Brain microvascular endothelial cell (primary cell): ENCODE results near the gene HNRNPL.
A peak's percentile ranks its signal among the peaks of the same experiment; 100 is the strongest.
"Not testable (repeated sequence)": the region's sequence is repeated elsewhere in the genome, so short reads cannot be mapped to it uniquely, and the experiment has no call there.

Experiments
- DNase-seq: peaks from one replicate; pipeline ENCODE4 v3.0.0-alpha.2; 2020
- H3K27ac ChIP-seq: fragments of 250-450 bp; sonication (Bioruptor Pico); 2 replicates; pipeline ENCODE4 v1.5.1; 2020; ENCODE audit warnings: mild to moderate bottlenecking, moderate library complexity
- H3K27me3 ChIP-seq: fragments of 250-450 bp; sonication (Bioruptor Pico); replicated peaks from 2 replicates; pipeline ENCODE4 v1.5.1; 2020; ENCODE audit warnings: mild to moderate bottlenecking
- H3K36me3 ChIP-seq: fragments of 250-450 bp; sonication (Bioruptor Pico); replicated peaks from 2 replicates; pipeline ENCODE4 v1.5.1; 2020; ENCODE audit warnings: mild to moderate bottlenecking
- H3K4me3 ChIP-seq: 2 replicates; pipeline ENCODE4 v1.5.1; 2011; ENCODE audit warnings: low read depth, mild to moderate bottlenecking, control low read depth, low read length, moderate library complexity
- CTCF ChIP-seq: IDR thresholded peaks from 2 replicates; pipeline ENCODE4 v1.5.1; 2011; ENCODE audit warnings: low read depth, mild to moderate bottlenecking, moderate library complexity, low read length, control low read depth, inconsistent platforms; ENCODE audit errors: missing control alignments
- in situ Hi-C: cut with HindIII; loops from 2 replicates; pipeline ENCODE4 v1.10.0; 2017; ENCODE audit warnings: low sequenced_read_pairs, low pct_ligation_motif_present

The HNRNPL gene

DNA sequence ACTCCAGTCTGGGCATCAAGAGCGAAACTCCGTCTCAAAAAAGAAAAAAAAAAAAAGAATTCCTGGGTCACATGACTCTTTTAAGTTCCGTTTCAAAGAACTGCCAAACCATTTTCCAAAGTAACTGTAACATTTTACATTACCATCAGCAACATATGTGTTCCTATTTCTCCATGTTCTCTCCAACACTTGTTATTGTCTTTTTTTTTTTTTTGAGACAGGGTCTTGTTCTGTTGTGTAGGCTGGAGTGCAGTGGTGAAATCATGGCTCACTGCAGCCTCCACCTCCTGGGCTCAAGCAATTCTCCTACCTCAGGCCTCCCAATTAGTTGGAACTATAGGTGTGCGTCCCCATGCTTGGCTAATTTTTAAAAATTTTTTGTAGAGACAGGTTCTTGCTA, 54.2 kb downstream of the HNRNPL start:
- in situ Hi-C loops: no loop called here
- Histone ChIP-seq H3K36me3 (no peaks in the 10 kb centered on the region), H3K27me3 (no peaks in the 10 kb centered on the region), H3K4me3 (no peak overlapping the region), H3K27ac (no peak overlapping the region)
- no peak for DNase-seq
- TF ChIP-seq CTCF: no peak

DNA sequence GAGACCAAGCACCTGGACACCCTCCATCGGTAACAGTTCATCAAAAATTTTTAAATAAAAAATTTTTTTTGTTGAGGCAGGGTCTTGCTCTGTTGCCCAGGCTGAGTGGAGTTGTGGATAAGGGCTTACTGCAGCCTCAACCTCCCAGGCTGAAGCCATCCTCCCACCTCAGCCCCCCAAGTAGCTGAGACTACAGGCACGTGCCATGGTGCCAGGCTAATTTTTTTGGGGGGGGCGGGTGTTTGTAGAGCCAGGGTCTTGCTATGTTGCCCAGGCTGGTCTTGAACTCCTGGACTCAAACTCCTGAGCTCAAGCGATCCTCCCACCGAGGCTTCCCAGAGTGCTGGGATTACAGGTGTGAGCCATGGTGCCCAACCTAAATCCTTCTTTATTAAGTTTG, 56.1 kb downstream of the HNRNPL start:
- DNase-seq: no peak
- in situ Hi-C loops: no loop called here
- Histone ChIP-seq H3K36me3 (no peaks in the 10 kb centered on the region), H3K27ac (no peak overlapping the region), H3K27me3 (no peaks in the 10 kb centered on the region), H3K4me3 (no peak overlapping the region)
- TF ChIP-seq CTCF: no peak

- no peaks in the 10 kb centered on the region for H3K36me3 ChIP-seq
- in situ Hi-C loops: no loop called here
- no peak overlapping the region for H3K4me3 ChIP-seq
- H3K27me3 ChIP-seq: no peaks in the 10 kb centered on the region
- no peak for TF ChIP-seq CTCF
- no peak overlapping the region for H3K27ac ChIP-seq
- DNase-seq: peak; percentile 24
Measured at GRCh38 chr19:38793177-38793576, 56.6 kb downstream of the HNRNPL start.

DNA sequence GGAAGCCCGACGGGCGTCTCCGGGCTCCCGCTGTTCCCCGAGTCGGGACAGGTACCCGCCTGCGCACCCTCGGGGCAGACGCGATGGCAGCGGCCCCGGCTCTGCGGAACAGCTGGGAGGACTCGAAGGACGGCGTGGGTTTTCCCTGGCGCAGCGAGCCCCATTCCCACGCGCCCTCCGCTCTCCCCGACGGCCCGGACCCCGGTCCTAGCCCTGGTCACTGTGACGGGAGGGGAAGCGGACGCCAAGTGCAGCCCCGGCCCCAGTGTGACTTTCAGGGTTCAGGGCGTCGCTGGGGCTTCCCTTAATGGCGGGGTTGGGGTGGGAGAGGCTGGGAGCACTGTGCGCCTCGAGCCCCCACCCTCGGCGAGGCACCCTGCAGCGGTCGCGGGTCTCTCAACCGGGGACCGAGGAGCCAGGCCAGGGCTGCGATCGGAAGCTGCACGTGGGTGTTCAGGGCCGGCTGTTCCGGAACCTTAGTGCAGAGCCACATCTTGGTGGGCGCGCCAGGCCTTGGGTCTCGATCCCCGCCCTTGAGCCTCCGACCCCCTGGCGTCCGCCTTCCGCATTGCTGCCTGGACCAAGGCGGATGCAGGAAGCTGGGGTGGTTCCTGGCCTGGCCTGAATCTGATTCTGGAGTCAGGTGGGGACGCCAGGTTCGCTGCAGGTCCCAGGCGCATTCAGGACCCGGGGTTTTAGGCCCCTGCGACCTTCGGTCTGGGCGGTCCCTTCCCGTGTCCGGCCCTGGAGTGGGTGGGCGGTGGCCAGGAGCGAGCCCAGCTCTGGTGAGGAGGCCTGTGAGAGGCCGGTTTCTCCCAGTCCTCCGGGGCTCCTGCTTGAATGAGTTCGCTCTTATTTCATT, 57.3 kb downstream of the HNRNPL start:
- peak; percentile 50 for TF ChIP-seq CTCF
- Histone ChIP-seq H3K4me3 (peak overlapping the region; percentile 12), H3K27me3 (no peaks in the 10 kb centered on the region), H3K36me3 (no peaks in the 10 kb centered on the region), H3K27ac (peak overlapping the region; percentile 10)
- in situ Hi-C loops: no loop called here
- DNase-seq: no peak

- DNase-seq, H3K27ac ChIP-seq, H3K36me3 ChIP-seq, H3K27me3 ChIP-seq, in situ Hi-C loops: not testable (repeated sequence)
- H3K4me3 ChIP-seq: peak overlapping the region; percentile 26
Measured at GRCh38 chr19:38791451-38792064, 58.2 kb downstream of the HNRNPL start.

- peak overlapping the region; percentile 26 for H3K4me3 ChIP-seq
- H3K27me3 ChIP-seq, DNase-seq, in situ Hi-C loops, H3K36me3 ChIP-seq, H3K27ac ChIP-seq: not testable (repeated sequence)
Measured at GRCh38 chr19:38790507-38791403, 59.0 kb downstream of the HNRNPL start.
